Bronchial epithelial cell (primary cell): Measurements from ENCODE around the gene CMIP. TPM values are rescaled to one million over a fixed set of nuclear protein-coding genes. Genes with fewer than 3 reads are reported as not detected.

Experiments used
- DNase-seq: peaks from one replicate; pipeline ENCODE4 v3.0.0-alpha.2; 2010; ENCODE audit warnings: low read depth
- FAIRE-seq: peaks from 2 replicates; lab custom pipeline; 2011; peaks lifted over from hg19 to GRCh38; lab: Jason Lieb, UNC
- H3K27me3 ChIP-seq: 2 replicates; pipeline ENCODE4 v1.5.1; 2011; ENCODE audit warnings: low read length; ENCODE audit not compliant: control insufficient read depth, insufficient read depth
- H3K36me3 ChIP-seq: 2 replicates; pipeline ENCODE4 v1.5.1; 2011; ENCODE audit warnings: low read length; ENCODE audit not compliant: control insufficient read depth, insufficient read depth
- H3K4me3 ChIP-seq: 2 replicates; pipeline ENCODE4 v1.5.1; 2011; ENCODE audit warnings: mild to moderate bottlenecking, low read depth, low read length, control low read depth
- total RNA-seq: library from RNA; depleted of rRNA; stranded (reverse); fragments of >200 nt; gene quantifications from 2 replicates; pipeline ENCODE4 v1.2.1, GENCODE V29; 2014
- TF ChIP-seq, protein P1 (sequence below): IDR thresholded peaks from 2 replicates; pipeline ENCODE4 v1.5.1; 2011; ENCODE audit warnings: mild to moderate bottlenecking, moderate library complexity, low read length, control low read depth, inconsistent platforms; ENCODE audit not compliant: insufficient read depth, severe bottlenecking

The CMIP gene
- total RNA-seq = 21.1 and 22.3 TPM in 2 replicates

DNA sequence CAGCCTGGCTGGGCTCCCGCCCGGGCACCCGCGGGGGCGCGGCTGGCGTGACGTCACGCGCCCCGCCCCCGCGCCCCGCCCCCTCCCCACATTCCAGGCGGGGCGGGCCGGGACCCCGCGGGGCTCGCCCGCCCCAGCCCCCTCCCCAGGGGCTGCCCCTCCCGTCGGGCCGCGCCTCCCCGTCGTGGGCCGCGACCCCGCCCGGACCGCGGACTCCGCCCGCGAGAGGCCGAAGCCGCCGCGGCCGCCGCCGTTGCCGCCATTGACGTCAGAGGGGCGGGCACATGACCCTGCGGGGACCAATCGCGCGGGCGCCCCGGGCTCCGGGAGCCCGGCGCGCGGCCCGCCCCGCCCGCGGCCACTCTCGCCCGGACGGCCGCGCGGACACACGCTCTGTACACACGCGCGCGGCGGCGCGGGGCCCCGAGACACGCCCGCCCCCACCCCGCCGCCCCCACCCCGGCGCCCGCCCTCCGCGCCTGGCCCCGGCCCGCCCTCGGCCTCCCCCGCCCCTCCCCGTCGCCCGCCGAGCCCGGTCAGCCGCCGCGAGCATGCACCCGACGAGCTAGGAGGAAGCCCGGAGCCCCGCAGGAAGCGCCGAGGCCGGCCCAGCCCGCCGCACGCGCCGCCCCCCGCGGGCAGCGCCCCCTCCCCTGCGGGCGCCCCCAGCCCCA, at the start of gene CMIP:
CMIP (plus strand) TSS at position 361 of the 674 bp plus-strand sequence.
- Histone ChIP-seq H3K4me3 (peak within 1 kb of the TSS; percentile 83), H3K27me3 (no peaks in the 10 kb centered on the region), H3K36me3 (no peaks in the 10 kb centered on the region)
- TF ChIP-seq, protein P1, sequence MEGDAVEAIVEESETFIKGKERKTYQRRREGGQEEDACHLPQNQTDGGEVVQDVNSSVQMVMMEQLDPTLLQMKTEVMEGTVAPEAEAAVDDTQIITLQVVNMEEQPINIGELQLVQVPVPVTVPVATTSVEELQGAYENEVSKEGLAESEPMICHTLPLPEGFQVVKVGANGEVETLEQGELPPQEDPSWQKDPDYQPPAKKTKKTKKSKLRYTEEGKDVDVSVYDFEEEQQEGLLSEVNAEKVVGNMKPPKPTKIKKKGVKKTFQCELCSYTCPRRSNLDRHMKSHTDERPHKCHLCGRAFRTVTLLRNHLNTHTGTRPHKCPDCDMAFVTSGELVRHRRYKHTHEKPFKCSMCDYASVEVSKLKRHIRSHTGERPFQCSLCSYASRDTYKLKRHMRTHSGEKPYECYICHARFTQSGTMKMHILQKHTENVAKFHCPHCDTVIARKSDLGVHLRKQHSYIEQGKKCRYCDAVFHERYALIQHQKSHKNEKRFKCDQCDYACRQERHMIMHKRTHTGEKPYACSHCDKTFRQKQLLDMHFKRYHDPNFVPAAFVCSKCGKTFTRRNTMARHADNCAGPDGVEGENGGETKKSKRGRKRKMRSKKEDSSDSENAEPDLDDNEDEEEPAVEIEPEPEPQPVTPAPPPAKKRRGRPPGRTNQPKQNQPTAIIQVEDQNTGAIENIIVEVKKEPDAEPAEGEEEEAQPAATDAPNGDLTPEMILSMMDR = no peak
- DNase-seq (peak; percentile 49), FAIRE-seq (no peak)

DNA sequence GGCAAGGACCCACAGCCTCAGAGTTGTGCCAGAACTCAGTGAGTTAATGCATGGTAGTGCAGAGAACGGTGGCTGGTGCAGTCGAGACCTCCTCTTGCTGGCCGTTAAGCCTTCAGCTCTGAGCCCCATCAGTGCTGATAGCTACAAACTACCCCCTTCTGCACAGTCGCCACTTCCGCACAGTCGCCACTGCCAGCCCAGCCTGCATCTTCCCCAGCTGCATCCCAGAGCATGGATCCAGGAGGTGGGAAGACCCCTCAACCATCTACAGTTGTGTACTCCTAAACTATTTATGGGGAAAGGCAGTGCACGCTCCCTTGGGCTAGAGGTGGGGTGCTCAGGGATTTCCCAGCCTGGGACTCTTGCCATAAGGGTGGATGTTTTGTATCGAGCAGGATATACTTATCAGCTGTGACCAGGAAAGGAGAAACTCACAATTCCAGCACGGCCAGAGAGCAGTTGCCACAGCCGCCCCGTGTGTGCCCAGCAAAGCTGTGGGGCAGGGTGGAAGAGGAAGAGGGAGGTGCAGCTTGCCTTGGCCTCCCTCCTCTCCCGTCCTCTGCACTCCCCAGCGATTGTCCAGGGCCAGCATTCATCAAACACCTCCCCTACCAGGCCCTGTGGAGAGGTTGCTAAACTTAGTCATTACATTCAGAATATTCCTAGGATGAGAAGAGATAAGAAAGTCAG, 49.5 kb upstream of the CMIP start:
- no peak for FAIRE-seq

DNA sequence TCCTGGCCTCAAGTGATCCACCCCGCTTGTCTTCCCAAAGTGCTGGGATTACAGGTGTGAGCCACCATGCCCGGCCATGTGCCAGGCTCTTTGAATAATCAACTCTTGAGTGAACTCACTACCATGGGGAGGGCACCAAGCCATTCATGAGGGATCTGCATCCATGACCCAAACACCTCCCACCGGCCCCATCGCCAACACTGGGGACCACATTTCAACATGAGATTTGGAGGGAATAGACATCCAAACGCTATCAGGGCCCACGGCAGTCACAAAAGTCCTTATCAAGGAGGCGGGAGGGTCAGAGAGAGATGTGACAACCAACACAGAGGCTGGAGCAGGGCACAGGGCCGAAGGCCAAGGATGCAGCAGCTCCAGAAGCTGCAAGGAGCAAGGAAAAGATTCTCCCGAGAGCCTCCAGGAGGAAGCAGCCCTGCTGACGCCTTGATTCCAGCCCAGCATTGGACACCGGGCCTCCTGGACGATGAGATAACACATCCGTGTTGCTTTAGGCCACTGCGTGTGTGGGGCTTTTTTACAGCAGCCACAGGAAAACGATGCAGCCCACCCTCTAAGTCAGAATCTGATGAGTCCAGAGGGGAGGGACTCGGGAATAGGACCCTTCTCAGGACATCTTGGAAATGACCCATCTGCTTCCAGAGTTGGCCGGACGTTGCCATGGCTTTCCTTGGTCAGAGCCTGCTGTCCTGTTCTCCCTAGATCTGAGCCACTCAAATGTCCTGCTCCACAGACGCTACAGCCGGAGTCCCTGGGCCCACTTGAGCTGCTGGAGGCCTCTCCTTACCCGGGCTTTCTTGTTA, 47.3 kb upstream of the CMIP start:
- FAIRE-seq (no peak), DNase-seq (no peak)
- TF ChIP-seq, protein P1 = no peak
- no peaks in the 10 kb centered on the region for H3K27me3 ChIP-seq
- H3K4me3 ChIP-seq = no peak overlapping the region
- H3K36me3 ChIP-seq = no peaks in the 10 kb centered on the region

More for the DNA sequence above, 49.5 kb upstream of the CMIP start:
- Histone ChIP-seq H3K27me3 (no peaks in the 10 kb centered on the region), H3K4me3 (no peak overlapping the region), H3K36me3 (peaks cover 1% of the 10 kb centered on the region)
- no peak for DNase-seq
- TF ChIP-seq, protein P1 = no peak

DNA sequence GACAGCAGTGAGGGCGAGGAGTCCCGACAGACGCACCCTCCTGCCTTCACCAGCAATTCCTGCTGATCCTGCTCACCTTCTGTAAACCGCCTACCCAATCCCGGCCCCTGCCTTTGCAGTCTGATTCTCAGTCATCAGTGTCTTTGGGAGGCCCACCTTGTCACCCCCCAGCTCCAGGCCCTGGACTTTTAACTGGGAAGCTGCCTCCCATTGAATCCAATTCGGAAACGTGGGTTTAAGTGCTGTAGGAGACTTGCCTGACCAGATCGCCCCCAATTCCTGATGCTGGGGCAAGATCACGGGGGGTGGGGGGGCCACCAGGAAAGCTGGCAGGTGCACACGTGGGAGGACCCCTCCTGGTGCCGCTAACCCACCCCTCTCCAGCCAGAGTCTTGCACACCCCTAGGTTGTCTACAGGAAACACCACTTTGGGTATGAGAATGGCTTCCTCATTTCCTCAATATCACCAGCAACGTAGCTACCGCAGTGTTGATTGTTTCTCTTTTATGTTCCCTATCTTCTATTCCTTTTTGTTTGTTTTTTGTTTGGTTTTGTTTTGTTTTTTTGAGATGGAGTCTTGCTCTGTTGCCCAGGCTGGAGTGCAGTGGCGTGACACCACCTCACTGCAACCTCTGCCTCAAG, 46.6 kb upstream of the CMIP start:
- FAIRE-seq (no peak), DNase-seq (no peak)
- Histone ChIP-seq H3K36me3 (no peaks in the 10 kb centered on the region), H3K27me3 (no peaks in the 10 kb centered on the region), H3K4me3 (no peak overlapping the region)
- TF ChIP-seq, protein P1 = no peak

DNA sequence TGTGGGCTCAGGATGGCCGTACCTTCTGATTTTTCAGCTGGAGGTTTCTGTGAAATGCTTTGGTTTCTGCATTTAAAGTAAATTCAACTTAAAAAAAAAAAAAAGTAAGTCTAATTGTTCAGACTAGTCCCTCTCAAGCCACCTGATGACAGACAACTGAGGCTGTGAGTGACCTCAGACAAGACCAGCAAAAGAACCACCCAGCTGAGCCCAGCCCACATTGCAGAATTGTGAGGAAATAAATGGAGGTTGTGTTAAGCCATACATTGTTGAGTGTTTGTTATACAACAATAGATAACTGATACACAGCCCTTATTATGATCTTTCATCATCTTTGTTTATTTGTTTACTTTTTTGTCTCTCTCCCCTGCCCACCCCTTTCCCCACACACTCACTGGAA, 44.7 kb upstream of the CMIP start:
- DNase-seq (no peak), FAIRE-seq (no peak)
- Histone ChIP-seq H3K36me3 (no peaks in the 10 kb centered on the region), H3K27me3 (no peaks in the 10 kb centered on the region), H3K4me3 (no peak overlapping the region)
- TF ChIP-seq, protein P1 = no peak
